Hepatocyte (in vitro differentiated cells): Measurements from ENCODE around the gene C10orf67.

Experiments
- CTCF ChIP-seq: fragments of 200-600 bp; sonication (generic); IDR thresholded peaks from 2 replicates; pipeline ENCODE4 v1.5.1; 2016; ENCODE audit warnings: antibody characterized with exemption, mild to moderate bottlenecking; ENCODE audit not compliant: poor library complexity
- EZH2 ChIP-seq: fragments of 200-600 bp; sonication (generic); IDR thresholded peaks from 2 replicates; pipeline ENCODE4 v1.6.1; 2016; ENCODE audit warnings: antibody characterized with exemption, mild to moderate bottlenecking, borderline replicate concordance

GRCh38 chr10:23238015-23238414, 106.6 kb downstream of the C10orf67 start:
- TF ChIP-seq CTCF = no peak
- no peak for TF ChIP-seq EZH2
